Breast epithelium (tissue), 3 donors: ENCODE data around the gene ZFYVE9.

Experiments used
- POLR2A ChIP-seq: fragments of 450-650 bp; IDR thresholded peaks from one replicate; pipeline ENCODE4 v1.6.1; 2016; ENCODE audit warnings: antibody characterized with exemption, mild to moderate bottlenecking, moderate library complexity
- POLR2AphosphoS5 ChIP-seq, 3 donors: sonication (generic); formaldehyde crosslinking; IDR thresholded peaks; one replicate each; pipeline ENCODE4 v1.6.1; 2017; ENCODE audit warnings: antibody characterized with exemption in 3 of 3
- TF ChIP-seq, protein P1 (sequence below), 3 donors: fragments of 450-650 bp; IDR thresholded peaks; one replicate each; pipeline ENCODE4 v1.5.1; 2016 to 2017; ENCODE audit warnings: antibody characterized with exemption in 3 of 3, mild to moderate bottlenecking in 3 of 3, moderate library complexity in 3 of 3

DNA sequence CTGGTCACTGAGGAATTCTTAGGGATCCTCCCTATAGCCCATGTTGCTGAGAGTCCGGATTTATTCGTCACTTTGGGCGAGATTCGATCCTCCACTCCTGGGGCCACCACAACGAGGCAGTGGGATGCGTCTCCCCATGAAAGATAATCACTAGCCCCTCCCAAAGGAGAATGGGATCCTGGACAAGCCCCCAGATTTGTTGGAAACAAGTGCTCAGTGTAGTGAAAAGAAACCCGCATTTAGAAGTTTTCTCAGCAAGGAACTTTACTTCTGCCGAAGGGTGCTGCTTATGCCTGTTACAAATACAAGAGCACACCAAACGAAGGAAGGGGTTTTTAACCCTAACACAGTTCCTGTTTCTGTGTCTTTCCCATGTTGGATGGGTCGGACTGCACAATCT, 83.3 kb downstream of the ZFYVE9 start:
- TF ChIP-seq, protein P1, sequence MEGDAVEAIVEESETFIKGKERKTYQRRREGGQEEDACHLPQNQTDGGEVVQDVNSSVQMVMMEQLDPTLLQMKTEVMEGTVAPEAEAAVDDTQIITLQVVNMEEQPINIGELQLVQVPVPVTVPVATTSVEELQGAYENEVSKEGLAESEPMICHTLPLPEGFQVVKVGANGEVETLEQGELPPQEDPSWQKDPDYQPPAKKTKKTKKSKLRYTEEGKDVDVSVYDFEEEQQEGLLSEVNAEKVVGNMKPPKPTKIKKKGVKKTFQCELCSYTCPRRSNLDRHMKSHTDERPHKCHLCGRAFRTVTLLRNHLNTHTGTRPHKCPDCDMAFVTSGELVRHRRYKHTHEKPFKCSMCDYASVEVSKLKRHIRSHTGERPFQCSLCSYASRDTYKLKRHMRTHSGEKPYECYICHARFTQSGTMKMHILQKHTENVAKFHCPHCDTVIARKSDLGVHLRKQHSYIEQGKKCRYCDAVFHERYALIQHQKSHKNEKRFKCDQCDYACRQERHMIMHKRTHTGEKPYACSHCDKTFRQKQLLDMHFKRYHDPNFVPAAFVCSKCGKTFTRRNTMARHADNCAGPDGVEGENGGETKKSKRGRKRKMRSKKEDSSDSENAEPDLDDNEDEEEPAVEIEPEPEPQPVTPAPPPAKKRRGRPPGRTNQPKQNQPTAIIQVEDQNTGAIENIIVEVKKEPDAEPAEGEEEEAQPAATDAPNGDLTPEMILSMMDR (IDR thresholded peaks at IDR 0.05): no peak
- TF ChIP-seq POLR2A: no peak
- no peak for TF ChIP-seq POLR2AphosphoS5 (IDR thresholded peaks at IDR 0.05)
